Activated B cell treated with CpG ODN at 0.5 μM for 24 hours (primary cell): ENCODE results near the gene PTMA. TPM values are rescaled to one million over a fixed set of nuclear protein-coding genes. Genes with fewer than 3 reads are reported as not detected.

Source experiments
- ATAC-seq: fragments of 200-7000 bp; cut with Tn5 transposase; one replicate; pipeline ENCODE4 v1.10.0; 2021; ENCODE audit warnings: low read depth, mild to moderate bottlenecking, moderate library complexity
- CTCF ChIA-PET: fragments of 350-600 bp; sonication (Branson Sonifier 250); formaldehyde crosslinking; loops from one replicate; lab custom pipeline; 2021; ENCODE audit warnings: antibody characterized with exemption; lab: Charles Lee
- POLR2A ChIA-PET: fragments of 350-600 bp; sonication (Branson Sonifier 250); formaldehyde crosslinking; loops from one replicate; lab custom pipeline; 2021; ENCODE audit warnings: antibody characterized with exemption; lab: Charles Lee
- DNase-seq: peaks from one replicate; pipeline ENCODE4 v3.0.0; 2022
- H3K27ac Mint-ChIP-seq: one replicate; pipeline ENCODE4 v1.8.0; 2020; ENCODE audit warnings: mixed read lengths
- H3K27me3 Mint-ChIP-seq: one replicate; pipeline ENCODE4 v1.8.0; 2021; ENCODE audit warnings: mixed read lengths
- H3K36me3 Mint-ChIP-seq: one replicate; pipeline ENCODE4 v1.8.0; 2021; ENCODE audit warnings: low read depth, mixed read lengths
- H3K4me1 Mint-ChIP-seq: one replicate; pipeline ENCODE4 v1.8.0; 2021; ENCODE audit warnings: mixed read lengths
- H3K4me3 Mint-ChIP-seq: one replicate; pipeline ENCODE4 v1.8.0; 2020; ENCODE audit warnings: mild to moderate bottlenecking, mixed read lengths
- H3K9me3 Mint-ChIP-seq: one replicate; pipeline ENCODE4 v1.8.0; 2020; ENCODE audit warnings: mixed read lengths
- CTCF ChIP-seq: fragments of 200-600 bp; IDR thresholded peaks from one replicate; pipeline ENCODE4 v1.8.0; 2022; ENCODE audit warnings: antibody characterized with exemption, mild to moderate bottlenecking
- intact Hi-C: fragments of 100-400 bp; cut with micrococcal nuclease; formaldehyde crosslinking; loops from one replicate; pipeline ENCODE4 v1.15.1; 2024
- total RNA-seq: library from RNA; stranded (reverse); gene quantifications from 2 replicates; pipeline ENCODE4 v1.2.3, GENCODE V29; 2022

The PTMA gene
- total RNA-seq, 1 donor from 2014 or later: 1,531 TPM

GRCh38 chr2:231713730-231714638, 5.7 kb downstream of the PTMA start:
- Mint-ChIP-seq H3K9me3 (no peaks in the 10 kb centered on the region), H3K4me3 (peak overlapping the region; percentile 55), H3K27ac (peak overlapping the region; percentile 91), H3K27me3 (no peaks in the 10 kb centered on the region), H3K36me3 (peaks cover 40% of the 10 kb centered on the region), H3K4me1 (peaks cover 71% of the 10 kb centered on the region)
- POLR2A ChIA-PET: interaction anchor here (0.8 to 12.2 kb wide), 14 partner anchors 6 to 250 kb away, joined by 3 to 376 read pairs (median 15); partner anchors contain the start of genes NCL, PDE6D and PTMA
- intact Hi-C loops: no loop called here
- TF ChIP-seq CTCF: no peak
- ATAC-seq: peak; percentile 15
- CTCF ChIA-PET: interaction anchor here (0.6 to 7.9 kb wide), 21 partner anchors 9 to 320 kb away, joined by 3 to 429 read pairs (median 4); partner anchors contain the start of genes COPS7B and PDE6D
- peak; percentile 82 for DNase-seq

- intact Hi-C loops: loop anchor here (1.0 kb wide), 5 partner anchors 28 to 152 kb away; no protein-coding TSS in a partner anchor
- Mint-ChIP-seq H3K27ac (peak overlapping the region; percentile 73), H3K36me3 (peaks cover 37% of the 10 kb centered on the region), H3K4me3 (no peak overlapping the region), H3K9me3 (no peaks in the 10 kb centered on the region), H3K4me1 (peaks cover 74% of the 10 kb centered on the region), H3K27me3 (no peaks in the 10 kb centered on the region)
- ATAC-seq (no peak), DNase-seq (peak; percentile 73)
- POLR2A ChIA-PET: interaction anchor here (0.5 to 12.2 kb wide), 17 partner anchors 7 to 251 kb away, joined by 3 to 376 read pairs (median 13); partner anchors contain the start of genes NCL, PDE6D and PTMA
- CTCF ChIA-PET: interaction anchor here (0.6 to 7.9 kb wide), 19 partner anchors 9 to 320 kb away, joined by 3 to 429 read pairs (median 4); partner anchors contain the start of gene PDE6D
- no peak for TF ChIP-seq CTCF
These were observed 6.5 kb downstream of the PTMA start for GRCh38 chr2:231714639-231715498.

GRCh38 chr2:231715499-231715837, 7.1 kb downstream of the PTMA start:
- Mint-ChIP-seq H3K27ac (peak overlapping the region; percentile 73), H3K4me1 (peaks cover 78% of the 10 kb centered on the region), H3K27me3 (no peaks in the 10 kb centered on the region), H3K9me3 (no peaks in the 10 kb centered on the region), H3K4me3 (no peak overlapping the region), H3K36me3 (peaks cover 35% of the 10 kb centered on the region)
- TF ChIP-seq CTCF: peak; percentile 67
- ChIA-PET POLR2A (interaction anchor here (1.0 to 12.2 kb wide), 12 partner anchors 8 to 252 kb away, joined by 3 to 376 read pairs (median 22); partner anchors contain the start of genes NCL and PTMA), CTCF (interaction anchor here (0.9 to 7.9 kb wide), 12 partner anchors 12 to 233 kb away, joined by 3 to 429 read pairs (median 4); no protein-coding TSS in a partner anchor)
- no peak for ATAC-seq
- no peak for DNase-seq
- intact Hi-C loops: loop anchor here (1.0 kb wide), 5 partner anchors 28 to 152 kb away; no protein-coding TSS in a partner anchor

GRCh38 chr2:231715988-231716616, 7.8 kb downstream of the PTMA start:
- intact Hi-C loops: loop anchor here (1.0 kb wide), 5 partner anchors 29 to 153 kb away; no protein-coding TSS in a partner anchor
- CTCF ChIA-PET: interaction anchor here (1.3 to 7.9 kb wide), 7 partner anchors 36 to 117 kb away, joined by 4 to 429 read pairs (median 7); partner anchors contain the start of gene COPS7B
- H3K4me1 Mint-ChIP-seq: peaks cover 83% of the 10 kb centered on the region
- peaks cover 32% of the 10 kb centered on the region for H3K36me3 Mint-ChIP-seq
- TF ChIP-seq CTCF: no peak
- H3K27me3 Mint-ChIP-seq: no peaks in the 10 kb centered on the region
- no peaks in the 10 kb centered on the region for H3K9me3 Mint-ChIP-seq
- POLR2A ChIA-PET: interaction anchor here (1.0 to 12.2 kb wide), 11 partner anchors 8 to 252 kb away, joined by 3 to 376 read pairs (median 28); partner anchors contain the start of genes COPS7B, NCL and PTMA
- no peak overlapping the region for H3K4me3 Mint-ChIP-seq
- DNase-seq: peak; percentile 27
- peak overlapping the region; percentile 97 for H3K27ac Mint-ChIP-seq
- ATAC-seq: no peak
